HG03378 (cell line): Measurements from ENCODE around the gene RPTOR.

Source experiments
- ATAC-seq: cut with Tn5 transposase; IDR thresholded peaks from one replicate; pipeline ENCODE4 v1.9.1; 2021; ENCODE audit warnings: mild to moderate bottlenecking, moderate library complexity; ENCODE audit not compliant: unreplicated experiment

The RPTOR gene

GRCh38 chr17:80947200-80947940 is 402.7 kb downstream of the RPTOR start:
- ATAC-seq, result no peak

- ATAC-seq, result no peak
These were observed 403.7 kb downstream of the RPTOR start for GRCh38 chr17:80948019-80948975.

- no peak for ATAC-seq
These were observed 404.4 kb downstream of the RPTOR start for GRCh38 chr17:80948976-80949450.

GRCh38 chr17:80949451-80950421 is 405.1 kb downstream of the RPTOR start:
- no peak for ATAC-seq

- no peak for ATAC-seq
These were observed 406.0 kb downstream of the RPTOR start for GRCh38 chr17:80950466-80951120.

- ATAC-seq, result no peak
These were observed 406.8 kb downstream of the RPTOR start for GRCh38 chr17:80951121-80952090.

- no peak for ATAC-seq
These were observed 407.7 kb downstream of the RPTOR start for GRCh38 chr17:80952291-80952690.

GRCh38 chr17:80953471-80954315 is 409.1 kb downstream of the RPTOR start:
- no peak for ATAC-seq

GRCh38 chr17:80955078-80955477 is 410.4 kb downstream of the RPTOR start:
- ATAC-seq, result no peak

- ATAC-seq, result no peak
These were observed 411.1 kb downstream of the RPTOR start for GRCh38 chr17:80955671-80956280.

GRCh38 chr17:80956321-80957190 is 411.9 kb downstream of the RPTOR start:
- ATAC-seq, result no peak

- no peak for ATAC-seq
These were observed 412.9 kb downstream of the RPTOR start for GRCh38 chr17:80957461-80957941.

GRCh38 chr17:80959330-80960036 is 414.8 kb downstream of the RPTOR start:
- ATAC-seq, result no peak

- ATAC-seq, result no peak
These were observed 415.6 kb downstream of the RPTOR start for GRCh38 chr17:80960037-80960796.

GRCh38 chr17:80960797-80961452 is 416.3 kb downstream of the RPTOR start:
- no peak for ATAC-seq
